Eye (tissue), 1 donor: ENCODE data around the gene TTI1.

Experiments used
- DNase-seq: peaks from one replicate; pipeline ENCODE4 v3.0.0-alpha.2; 2015

TTI1 gene

DNA sequence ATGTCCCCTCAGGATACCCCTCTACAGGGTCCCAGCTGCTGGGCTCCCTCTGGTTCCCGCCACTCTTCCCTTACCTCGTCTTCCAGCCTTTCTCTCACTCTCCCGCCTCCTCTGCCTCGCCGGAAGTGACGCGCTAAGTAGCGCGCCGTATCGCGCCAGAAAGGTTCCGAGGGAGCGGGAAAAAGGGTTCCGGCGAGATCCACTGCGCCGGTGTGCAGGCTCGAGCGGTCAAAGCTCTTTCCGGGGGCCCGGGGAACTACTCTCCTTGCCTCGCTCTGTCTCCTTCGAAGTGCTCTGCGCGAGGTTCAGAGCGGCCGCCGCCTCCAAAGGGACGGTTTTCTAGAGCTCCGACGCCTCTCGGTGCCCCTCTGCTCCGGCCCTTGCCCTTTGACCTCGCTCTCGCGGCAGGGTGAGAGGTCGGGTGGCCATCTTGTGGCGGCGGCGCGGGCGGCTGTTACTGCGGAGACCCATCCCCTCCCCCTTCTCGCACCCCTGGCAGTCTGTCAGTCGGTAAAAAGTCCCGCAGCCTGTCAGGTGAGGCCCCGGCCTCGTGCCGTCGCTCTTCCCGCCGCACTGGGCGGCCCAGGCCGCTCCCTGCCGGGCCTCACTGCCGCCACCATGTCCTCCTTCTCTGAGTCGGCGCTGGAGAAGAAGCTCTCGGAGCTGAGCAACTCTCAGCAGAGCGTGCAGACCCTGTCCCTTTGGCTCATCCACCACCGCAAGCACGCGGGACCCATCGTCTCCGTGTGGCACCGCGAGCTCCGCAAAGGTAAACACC, at the start of gene TTI1, which contains the start of gene RPRD1B:
Gene TTI1 (minus strand): TSS at position 127 of the 778 bp plus-strand sequence. CDS start 19,640 bp downstream, outside the sequence.
Gene RPRD1B (plus strand): TSS at position 417 of the 778 bp plus-strand sequence. CDS start 202 bp downstream, at position 619.
- DNase-seq = peak; percentile 97

- DNase-seq = no peak
Measured at GRCh38 chr20:38082894-38083293, 49.6 kb upstream of the TTI1 start.

- no peak for DNase-seq
Measured at GRCh38 chr20:38081575-38081974, 48.3 kb upstream of the TTI1 start.

DNA sequence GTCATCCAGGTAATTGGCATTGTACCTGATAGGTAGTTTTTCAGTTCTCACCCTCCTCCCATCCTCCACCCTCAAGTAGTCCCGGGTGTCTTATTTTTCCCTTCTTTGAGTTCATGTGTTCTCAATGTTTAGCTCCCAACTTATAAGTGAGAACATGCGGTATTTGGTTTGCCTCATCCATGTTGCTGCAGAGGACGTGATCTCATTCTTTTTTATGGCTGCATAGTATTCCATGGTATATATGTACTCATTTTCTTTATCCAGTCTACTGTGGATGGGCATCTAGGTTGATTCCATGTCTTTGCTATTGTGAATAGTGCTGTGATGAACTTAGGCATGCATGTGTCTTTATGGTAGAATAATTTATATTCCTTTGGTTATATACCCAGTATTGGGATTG, 46.1 kb upstream of the TTI1 start:
- no peak for DNase-seq

- no peak for DNase-seq
Measured at GRCh38 chr20:38078084-38078483, 44.8 kb upstream of the TTI1 start.

DNA sequence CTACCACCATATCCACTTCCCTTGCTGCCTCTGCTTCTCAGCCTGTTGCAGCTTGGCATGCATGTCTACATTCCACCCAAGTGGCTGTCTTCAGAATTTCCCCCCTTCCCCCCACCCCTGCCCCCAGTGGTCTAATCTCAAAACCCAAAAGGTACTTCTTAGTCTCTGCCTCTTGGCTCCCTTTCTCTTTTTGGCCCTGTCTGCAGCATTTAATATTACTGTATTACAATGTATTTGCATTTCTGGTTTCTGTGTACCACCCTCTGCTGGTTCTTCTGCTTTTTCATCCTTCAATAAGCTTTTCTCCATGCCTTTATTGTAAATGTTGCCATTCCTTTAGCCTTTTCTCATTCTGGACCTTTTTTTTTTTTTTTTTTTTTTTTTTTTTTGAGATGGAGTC, 43.3 kb upstream of the TTI1 start:
- DNase-seq = no peak

DNA sequence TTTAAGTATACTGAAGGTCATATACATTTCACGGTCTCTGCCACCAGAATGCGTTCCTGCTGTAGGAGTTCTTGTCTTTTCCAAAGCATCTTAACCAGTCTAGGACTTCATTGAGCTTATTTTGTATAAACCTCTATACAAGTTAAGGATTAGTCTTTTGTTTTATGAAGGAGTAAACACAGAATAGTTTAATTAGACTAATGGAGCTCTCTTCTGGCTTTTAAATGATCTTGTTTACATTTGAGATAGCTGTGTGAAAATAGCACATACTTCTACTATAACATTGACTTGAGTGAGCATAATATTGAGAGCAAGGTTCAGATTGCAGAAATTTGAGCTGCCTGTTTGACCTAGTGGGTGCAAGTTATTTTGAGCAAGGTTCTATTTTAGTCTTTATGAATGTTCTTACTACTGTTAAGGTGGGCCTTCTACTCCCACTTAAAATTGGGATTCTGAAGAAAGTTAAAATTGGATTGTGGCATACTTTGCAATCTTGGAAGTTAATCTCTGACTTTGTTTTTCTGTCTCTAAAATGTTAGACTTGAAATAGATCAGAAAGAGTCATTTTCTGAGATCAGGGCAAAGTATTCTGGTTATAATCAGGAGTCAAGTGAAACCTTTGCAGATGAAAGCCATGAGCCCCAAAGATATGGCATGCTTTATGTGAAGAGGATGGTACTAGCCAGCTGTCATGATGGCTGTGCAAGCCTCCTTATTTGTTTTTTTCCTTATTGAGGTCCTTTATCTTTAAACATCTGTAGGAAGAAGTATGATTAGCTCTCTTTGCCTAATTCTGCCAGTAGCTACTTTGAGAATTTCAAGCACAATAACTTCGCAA, 42.1 kb upstream of the TTI1 start:
- DNase-seq = no peak

DNA sequence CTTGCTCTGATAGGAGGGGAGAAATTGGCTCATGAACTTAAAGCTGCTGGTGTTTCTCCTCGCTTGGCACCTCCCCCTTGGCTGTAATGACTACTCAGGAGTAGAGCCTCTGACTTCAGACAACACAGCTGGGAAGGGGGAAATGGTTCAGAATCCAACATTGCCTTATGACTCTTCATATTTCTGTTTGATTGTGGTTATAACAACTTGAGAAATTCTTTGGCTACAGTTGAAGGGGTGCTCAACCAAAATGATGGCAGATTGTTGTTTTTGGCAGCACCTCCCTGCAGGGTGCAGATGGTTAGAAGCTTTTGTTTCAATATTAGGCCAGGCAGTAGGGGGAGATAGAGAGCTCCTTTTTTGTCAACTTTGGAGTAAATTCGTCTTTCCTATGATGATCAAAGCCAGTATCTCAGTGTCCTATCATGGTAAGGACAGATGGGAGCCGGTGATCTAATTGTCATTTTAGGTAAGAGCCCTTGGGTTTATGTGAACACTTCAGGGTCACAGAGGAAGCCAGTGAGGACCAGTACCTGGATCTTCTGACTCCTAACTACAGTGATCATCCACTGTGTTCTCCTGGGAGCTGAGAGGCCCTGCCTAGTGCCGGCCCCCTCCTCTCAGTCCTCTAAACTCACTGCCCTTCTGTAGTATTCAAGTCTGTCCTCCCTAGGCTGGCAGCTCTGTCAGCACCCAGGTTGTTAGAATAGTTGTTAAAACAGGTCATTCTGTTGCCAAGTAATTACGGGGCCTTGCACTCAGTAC, 40.2 kb upstream of the TTI1 start:
- peak; percentile 92 for DNase-seq

DNA sequence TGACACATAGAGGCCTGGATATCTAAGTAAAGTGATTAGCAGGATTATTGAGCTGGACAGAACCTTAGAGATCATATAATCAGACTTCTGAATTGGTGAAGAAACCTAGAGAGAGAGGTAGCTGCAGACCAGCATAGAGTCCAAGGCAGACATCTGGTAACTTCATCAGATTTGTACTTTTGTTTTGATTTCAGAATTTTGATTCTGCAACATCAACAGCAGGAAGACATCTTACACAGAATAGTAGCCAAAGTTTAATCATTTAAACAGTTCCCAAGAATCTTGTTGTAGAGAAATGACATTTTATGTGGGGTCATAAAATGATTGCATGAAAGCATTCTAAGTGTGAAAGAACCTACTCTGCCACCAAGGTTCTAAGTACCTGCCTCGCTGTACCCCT, 39.6 kb upstream of the TTI1 start:
- peak; percentile 13 for DNase-seq

DNA sequence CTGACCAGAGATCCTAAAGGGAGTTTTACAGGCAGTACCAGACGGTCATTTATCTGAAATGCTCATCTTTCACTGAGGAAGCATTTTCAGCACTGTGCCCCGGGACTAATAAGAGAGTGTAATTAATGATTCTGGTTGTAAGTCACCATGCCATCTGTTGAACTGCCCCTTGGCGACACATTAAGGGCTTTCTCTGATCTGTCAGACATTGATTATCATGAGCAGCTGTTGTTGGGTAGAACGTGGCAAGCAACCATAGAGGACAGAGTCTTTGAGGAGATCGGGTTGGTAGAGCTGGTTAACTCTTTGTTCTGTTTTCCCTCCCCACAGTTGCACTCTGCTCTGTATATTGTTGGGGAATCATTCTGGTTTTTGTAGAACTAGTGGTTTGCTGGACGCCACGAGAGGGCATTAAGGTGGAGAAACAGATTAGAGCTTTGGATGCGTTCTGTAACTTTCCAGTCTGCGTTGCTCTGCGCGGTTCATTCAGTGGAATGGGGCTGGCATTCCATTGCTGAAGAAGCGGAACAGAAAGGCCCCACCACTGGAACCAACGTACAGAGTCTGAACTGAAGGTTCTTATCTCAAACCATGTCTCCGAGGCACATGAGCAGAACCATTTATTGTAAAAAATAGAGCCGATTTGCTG, 34.6 kb upstream of the TTI1 start:
- peak; percentile 39 for DNase-seq

DNA sequence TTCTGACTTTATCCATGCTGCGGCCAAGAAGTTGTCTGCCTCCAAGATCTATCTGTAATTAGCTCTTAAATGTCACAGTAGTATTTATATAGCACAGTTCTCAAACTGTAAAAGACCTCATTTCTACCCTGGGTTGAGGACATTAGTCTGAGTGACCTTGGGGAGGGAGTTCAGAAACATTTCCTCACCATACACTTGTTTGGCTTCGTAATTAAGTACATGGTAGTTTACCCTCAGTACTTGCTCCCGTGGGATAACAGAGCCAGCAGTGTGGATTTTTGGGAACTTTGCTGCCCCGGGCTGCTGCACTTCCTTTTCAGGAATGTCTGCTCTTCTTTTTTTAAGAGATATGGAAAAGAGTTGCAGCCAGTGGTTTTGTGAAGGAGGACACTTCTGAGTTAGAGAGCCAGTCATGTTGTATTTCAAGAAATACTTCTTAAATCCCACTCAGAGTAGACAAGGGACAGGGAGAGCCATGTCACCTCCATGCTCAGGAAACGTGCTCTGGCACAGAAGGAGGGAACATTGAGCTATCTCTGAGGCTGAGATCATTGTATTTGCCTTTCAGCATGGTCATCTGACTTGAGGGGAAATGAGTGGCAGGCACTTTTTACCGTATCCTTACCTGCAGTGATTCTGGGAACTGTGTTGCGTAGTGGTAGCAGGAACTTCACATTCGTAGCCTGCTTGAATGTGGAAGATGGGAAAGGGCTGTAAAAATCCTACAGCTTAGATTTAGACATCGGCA, 33.9 kb upstream of the TTI1 start:
- DNase-seq = no peak

DNA sequence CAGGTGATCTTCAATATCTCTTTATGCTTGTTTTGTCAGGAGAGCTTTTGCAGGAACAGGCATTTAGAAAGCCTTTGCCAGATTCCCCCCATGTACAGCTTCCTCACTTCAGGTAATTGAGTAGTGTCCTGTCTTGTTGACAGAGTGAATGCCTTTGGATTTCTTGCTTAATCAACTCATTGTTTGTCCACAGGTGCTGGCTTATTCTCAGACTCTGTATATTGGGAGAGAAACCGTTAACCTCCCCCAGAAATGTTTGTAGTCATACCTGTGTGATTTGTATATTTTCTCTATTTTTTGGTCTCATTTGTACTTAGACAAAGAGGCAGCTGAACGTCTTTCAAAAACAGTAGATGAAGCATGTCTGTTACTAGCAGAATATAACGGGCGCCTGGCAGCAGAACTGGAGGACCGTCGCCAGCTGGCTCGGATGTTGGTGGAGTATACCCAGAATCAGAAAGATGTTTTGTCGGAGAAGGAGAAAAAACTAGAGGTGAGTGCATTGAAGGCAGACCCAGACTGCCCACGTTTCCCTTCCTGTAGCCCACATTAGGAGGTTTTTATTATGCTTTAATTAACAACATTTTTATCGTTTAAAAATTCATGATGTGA, 32.6 kb upstream of the TTI1 start:
- no peak for DNase-seq

GRCh38 chr20:38063911-38064530, 30.8 kb upstream of the TTI1 start:
- DNase-seq = no peak

DNA sequence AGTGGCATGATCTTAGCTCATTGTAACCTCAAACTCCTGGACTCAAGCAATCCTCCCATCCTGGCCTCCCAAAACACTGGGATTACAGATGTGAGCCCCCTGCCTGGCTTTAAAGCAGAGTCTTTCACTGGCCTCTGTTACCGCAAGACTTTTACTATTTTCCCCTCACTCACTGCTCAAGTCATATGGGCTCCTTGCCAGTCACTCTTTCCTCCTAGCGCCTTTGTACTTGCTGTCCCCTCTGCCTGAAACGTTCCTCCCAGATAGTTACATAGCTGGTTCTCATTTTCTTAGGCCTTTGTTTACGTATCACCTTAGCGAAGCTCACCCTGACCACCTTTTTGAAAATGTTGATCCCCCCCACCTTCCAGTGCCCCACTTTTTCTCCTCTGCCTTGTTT, 29.6 kb upstream of the TTI1 start:
- no peak for DNase-seq

DNA sequence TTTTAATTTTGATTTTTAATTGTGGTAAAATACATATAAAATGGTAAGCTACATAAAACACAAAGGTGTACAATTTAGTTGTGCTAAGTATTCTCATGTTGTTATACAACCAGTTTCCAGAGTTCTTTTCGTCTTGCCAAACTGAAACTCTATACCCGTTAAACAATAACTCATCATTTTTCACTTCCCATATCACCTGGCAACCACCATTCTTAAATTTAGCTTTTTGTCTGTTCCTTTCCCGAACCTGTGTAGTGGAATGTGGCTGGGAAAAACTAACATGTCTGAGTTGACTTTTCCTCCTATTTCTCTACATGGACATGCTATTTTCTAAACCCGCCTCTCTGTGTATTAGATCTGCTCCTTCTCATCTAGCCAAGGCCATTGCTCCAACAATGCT, 27.9 kb upstream of the TTI1 start:
- DNase-seq = no peak

- DNase-seq = no peak
Measured at GRCh38 chr20:38060536-38060935, 27.3 kb upstream of the TTI1 start.

GRCh38 chr20:38059832-38060231, 26.6 kb upstream of the TTI1 start:
- no peak for DNase-seq

GRCh38 chr20:38057351-38057972, 24.2 kb upstream of the TTI1 start:
- DNase-seq = peak; percentile 93

DNA sequence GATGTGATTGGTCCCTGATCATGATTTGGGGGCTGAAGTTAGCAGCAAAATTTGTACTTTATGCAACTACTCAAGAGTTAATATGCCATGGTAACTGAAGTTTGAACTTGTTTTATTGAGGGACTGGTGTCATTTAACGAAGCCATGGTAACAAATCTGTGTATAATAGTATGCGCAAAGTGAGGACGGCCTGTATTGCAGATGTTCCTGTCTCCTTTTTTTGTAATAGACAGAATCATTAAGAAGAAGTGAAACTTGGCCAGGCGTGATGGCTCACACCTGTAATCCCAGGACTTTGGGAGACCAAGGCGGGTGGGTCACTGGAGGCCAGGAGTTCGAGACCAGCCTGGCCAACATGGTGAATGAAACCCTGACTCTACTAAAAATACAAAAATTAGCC, 22.6 kb upstream of the TTI1 start:
- DNase-seq = no peak

DNA sequence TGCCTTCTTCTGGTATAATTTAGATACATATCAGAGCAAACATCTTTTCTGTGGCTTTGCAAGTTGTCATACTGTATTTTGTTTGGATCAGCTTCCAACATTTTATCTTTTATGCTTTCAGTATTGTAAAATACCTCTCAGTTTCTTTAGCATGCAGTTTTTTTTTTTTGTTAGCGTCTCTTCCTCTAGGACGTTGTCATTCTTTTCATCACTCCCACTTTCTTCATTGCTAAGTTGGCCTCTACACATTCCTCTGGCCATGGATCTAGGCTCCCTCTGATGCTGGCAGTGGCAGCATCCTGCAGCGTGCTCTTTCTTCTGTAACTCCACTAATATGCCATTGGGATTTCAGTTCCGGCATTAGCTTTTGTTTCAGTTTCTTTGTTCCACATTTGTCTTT, 22.0 kb upstream of the TTI1 start:
- no peak for DNase-seq

GRCh38 chr20:38054647-38055046, 21.4 kb upstream of the TTI1 start:
- DNase-seq = no peak
